Lower leg skin (tissue), 4 donors: ENCODE results near the gene MX1. TPM values are rescaled to one million over a fixed set of nuclear protein-coding genes. Genes with fewer than 3 reads are reported as not detected.

Experiments used
- DNase-seq, 2 donors: peaks; one replicate each; pipeline ENCODE4 v3.0.0-alpha.2; 2019; ENCODE audit warnings: low spot score in 2 of 2
- H3K4me3 ChIP-seq: fragments of 200-600 bp; sonication (generic); 2 replicates; pipeline ENCODE4 v1.5.1; 2017; ENCODE audit warnings: mild to moderate bottlenecking, low read depth; ENCODE audit not compliant: poor library complexity, severe bottlenecking
- POLR2A ChIP-seq, 2 donors: fragments of 450-650 bp; IDR thresholded peaks; one replicate each; pipeline ENCODE4 v1.6.1; 2016 to 2017; ENCODE audit warnings: antibody characterized with exemption in 2 of 2, mild to moderate bottlenecking in 1 of 2, moderate library complexity in 1 of 2
- WGBS, 2 donors: methylation state at CpG; one replicate each; pipeline ENCODE4 v1.1.5; 2018; 5-methylcytosine and 5-hydroxymethylcytosine counted together
- intact Hi-C: fragments of 100-400 bp; cut with DNase I; formaldehyde crosslinking; loops from one replicate; pipeline ENCODE4 v1.15.0; 2023; ENCODE audit warnings: low total_unique reads
- total RNA-seq, 4 donors: library from RNA; depleted of rRNA; stranded (reverse); fragments of >200 nt; gene quantifications; one replicate each; pipeline ENCODE4 v1.1.0, GENCODE V29; 2016
- TF ChIP-seq, protein P1 (sequence below), 3 donors: fragments of 450-650 bp; IDR thresholded peaks; one replicate each; pipeline ENCODE4 v1.5.1; 2016; ENCODE audit warnings: antibody characterized with exemption in 3 of 3, mild to moderate bottlenecking in 3 of 3, moderate library complexity in 2 of 3

The MX1 gene
- total RNA-seq, 4 donors from 2014 or later = 3.3 to 15.1 (median 9.1) TPM

DNA sequence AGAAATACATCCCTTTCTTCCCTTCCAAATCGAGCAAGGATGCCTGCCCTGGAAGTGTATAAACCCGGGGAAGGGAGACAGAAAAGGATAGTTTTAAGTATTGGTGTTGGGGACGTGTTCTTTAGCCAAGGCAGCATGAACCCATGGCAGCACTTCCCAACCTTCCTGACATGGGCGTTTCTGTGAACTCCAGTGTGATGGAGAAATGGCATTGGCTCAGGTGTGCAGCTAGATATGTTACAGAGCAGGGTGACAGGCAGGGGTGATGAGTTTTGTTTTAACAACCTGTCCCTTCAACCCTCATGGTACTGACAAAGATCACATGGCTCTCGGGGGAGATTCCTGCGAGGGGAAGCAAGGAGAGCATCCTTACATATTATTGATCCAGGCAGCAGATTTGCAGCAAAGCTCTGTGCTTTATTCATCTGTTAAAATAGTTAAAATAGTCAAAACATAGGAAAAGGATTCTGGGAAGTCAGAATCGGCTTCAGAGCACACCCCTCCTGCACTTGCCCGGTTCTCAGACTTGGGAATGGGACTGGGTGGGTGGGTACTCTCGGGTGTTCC is 4.0 kb downstream of the MX1 start:
- WGBS, 2 donors = 83 to 85% methylated on average over 9 of the region's 9 CpGs
- intact Hi-C loops = no loop called here
- DNase-seq = no peak
- TF ChIP-seq, protein P1, sequence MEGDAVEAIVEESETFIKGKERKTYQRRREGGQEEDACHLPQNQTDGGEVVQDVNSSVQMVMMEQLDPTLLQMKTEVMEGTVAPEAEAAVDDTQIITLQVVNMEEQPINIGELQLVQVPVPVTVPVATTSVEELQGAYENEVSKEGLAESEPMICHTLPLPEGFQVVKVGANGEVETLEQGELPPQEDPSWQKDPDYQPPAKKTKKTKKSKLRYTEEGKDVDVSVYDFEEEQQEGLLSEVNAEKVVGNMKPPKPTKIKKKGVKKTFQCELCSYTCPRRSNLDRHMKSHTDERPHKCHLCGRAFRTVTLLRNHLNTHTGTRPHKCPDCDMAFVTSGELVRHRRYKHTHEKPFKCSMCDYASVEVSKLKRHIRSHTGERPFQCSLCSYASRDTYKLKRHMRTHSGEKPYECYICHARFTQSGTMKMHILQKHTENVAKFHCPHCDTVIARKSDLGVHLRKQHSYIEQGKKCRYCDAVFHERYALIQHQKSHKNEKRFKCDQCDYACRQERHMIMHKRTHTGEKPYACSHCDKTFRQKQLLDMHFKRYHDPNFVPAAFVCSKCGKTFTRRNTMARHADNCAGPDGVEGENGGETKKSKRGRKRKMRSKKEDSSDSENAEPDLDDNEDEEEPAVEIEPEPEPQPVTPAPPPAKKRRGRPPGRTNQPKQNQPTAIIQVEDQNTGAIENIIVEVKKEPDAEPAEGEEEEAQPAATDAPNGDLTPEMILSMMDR (IDR thresholded peaks at IDR 0.05) = no peak
- TF ChIP-seq POLR2A (IDR thresholded peaks at IDR 0.05) = no peak
- no peak overlapping the region for H3K4me3 ChIP-seq

DNA sequence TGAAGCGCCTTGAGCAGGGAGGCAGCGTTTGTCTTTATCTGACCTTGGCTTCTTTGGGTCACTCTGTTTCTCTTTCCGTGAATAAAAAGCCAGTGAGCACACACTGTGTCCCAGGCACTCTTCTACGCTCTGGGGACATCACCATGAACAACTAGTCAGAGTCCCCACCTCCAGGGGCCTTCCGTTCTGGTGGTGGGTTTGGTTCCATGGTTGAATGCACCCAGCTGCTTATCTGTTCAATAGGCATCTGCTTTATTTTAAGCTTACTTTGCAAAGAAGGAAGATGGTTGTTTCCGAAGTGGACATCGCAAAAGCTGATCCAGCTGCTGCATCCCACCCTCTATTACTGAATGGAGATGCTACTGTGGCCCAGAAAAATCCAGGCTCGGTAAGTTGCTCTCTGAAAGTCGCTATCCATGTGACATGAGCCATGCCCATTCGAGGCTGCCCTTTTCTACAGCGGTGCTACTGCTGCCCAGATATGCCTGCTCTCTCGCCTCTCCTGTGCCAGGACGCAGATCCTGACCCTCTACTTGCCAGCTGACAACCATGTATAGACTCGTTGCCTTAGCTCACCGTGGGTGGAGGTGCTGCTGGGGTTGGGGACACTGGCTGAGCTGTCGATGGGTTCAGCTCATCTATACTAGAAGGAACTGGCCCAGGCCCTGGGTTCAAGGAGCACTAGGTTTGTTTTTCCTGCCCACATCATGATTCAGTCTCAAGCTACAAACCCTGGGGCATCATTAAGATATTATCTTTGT is 5.9 kb downstream of the MX1 start:
- intact Hi-C loops = no loop called here
- WGBS, 2 donors = 87 to 91% methylated on average over 16 of the region's 16 CpGs
- no peak overlapping the region for H3K4me3 ChIP-seq
- peak in 1 of 2 donors; percentile 65 for DNase-seq
- TF ChIP-seq POLR2A (IDR thresholded peaks at IDR 0.05) = no peak
- TF ChIP-seq, protein P1 (IDR thresholded peaks at IDR 0.05) = no peak

DNA sequence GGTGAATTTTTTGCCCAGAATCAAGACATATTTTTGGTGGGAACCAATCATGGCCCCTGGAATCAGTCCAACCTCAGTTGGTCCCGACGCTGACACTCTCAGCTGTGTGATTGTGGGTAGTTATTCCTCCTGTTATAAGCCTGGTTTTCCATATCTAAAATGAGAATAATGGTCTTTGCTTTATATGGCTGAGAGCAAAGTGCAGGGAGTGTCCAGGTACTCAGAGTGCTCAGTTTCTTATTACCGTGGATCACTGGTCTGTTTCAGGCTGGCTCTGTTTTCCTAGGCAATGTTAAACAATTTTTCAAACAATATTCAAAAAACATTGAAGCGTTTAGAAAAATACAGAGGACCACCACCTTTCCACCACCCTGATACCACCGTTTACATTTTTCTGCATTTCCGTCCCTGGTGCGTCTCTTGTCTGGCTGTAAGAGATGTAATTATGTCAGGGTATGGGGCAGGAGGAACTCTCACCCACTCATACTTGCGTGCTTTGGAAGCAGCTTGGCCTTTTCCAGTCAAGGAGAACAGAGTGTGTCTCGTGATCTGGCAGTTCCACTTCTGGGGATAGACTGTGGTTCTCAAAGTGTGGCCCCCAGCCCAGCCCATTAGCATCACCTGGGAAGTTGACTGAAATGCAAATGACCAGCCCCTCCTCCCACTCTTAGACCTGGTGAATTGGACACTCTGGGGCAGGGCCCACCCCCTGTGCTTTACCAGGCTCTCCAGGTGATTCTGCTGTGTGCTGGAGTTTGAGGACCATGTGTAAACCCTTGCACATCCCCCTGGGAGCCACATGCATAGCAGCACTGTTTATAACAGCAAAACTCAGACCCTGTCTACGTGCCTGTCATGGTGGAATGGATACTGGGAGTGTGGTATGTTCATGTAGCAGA is 6.8 kb downstream of the MX1 start:
- no peak for TF ChIP-seq POLR2A (IDR thresholded peaks at IDR 0.05)
- TF ChIP-seq, protein P1 (IDR thresholded peaks at IDR 0.05) = no peak
- intact Hi-C loops = no loop called here
- DNase-seq = no peak
- H3K4me3 ChIP-seq = no peak overlapping the region
- 75 to 84% methylated on average over 10 of the region's 10 CpGs for WGBS, 2 donors

DNA sequence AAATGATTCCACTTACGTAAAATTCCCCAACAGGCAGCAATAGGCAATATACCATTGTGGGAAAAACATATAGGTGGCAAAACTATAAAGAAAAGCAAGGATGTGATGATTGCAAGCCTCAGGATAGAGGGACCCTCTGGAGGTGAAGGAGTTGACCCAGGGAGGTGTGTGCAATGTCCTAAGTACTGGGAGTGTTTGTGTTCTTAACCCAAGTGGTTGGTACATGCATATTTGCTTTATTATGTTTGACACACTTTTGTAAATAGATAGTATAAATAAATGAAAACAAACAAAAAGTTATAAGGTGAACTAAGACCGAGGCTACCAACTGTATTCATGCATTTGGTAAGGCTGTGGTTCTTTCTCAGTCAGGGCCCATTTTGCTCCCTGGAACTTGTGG is 7.5 kb downstream of the MX1 start:
- DNase-seq = no peak
- TF ChIP-seq, protein P1 (IDR thresholded peaks at IDR 0.05) = no peak
- TF ChIP-seq POLR2A (IDR thresholded peaks at IDR 0.05) = no peak
- intact Hi-C loops = no loop called here
- 93 to 97% methylated on average over 2 of the region's 2 CpGs for WGBS, 2 donors
- H3K4me3 ChIP-seq = no peak overlapping the region

DNA sequence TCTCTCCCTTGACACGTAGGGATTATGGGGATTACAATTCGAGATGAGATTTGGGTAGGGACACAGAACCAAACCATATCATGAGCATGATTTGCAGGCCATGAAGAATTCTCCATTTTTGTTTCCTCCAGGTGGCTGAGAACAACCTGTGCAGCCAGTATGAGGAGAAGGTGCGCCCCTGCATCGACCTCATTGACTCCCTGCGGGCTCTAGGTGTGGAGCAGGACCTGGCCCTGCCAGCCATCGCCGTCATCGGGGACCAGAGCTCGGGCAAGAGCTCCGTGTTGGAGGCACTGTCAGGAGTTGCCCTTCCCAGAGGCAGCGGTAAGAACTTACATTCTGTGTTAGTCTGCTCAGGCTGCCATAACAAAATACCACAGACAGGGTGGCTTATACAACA is 9.7 kb downstream of the MX1 start:
- peak in 1 of 2 donors; percentile 40 for DNase-seq
- H3K4me3 ChIP-seq = no peak overlapping the region
- intact Hi-C loops = no loop called here
- WGBS, 2 donors = 94 to 98% methylated on average over 11 of the region's 11 CpGs
- TF ChIP-seq, protein P1 (IDR thresholded peaks at IDR 0.05) = no peak
- no peak for TF ChIP-seq POLR2A (IDR thresholded peaks at IDR 0.05)
